H9 (cell line): Measurements from ENCODE around the gene C10orf143. TPM values are rescaled to one million over a fixed set of nuclear protein-coding genes. Genes with fewer than 3 reads are reported as not detected.

Source experiments
- DNase-seq: peaks from one replicate; pipeline ENCODE4 v3.0.0-alpha.2; 2017
- H2AFZ ChIP-seq: one replicate; pipeline ENCODE4 v1.6.1; 2013; ENCODE audit warnings: mild to moderate bottlenecking, low read length, control low read depth, moderate library complexity
- H2AK5ac ChIP-seq: 2 replicates; pipeline ENCODE4 v1.6.1; 2013; ENCODE audit warnings: low read length, control low read depth, mixed read lengths; ENCODE audit not compliant: insufficient read length
- H2BK120ac ChIP-seq: one replicate; pipeline ENCODE4 v1.6.1; 2013; ENCODE audit warnings: low read depth, mild to moderate bottlenecking, low read length, control low read depth, inconsistent platforms; ENCODE audit not compliant: poor library complexity, severe bottlenecking
- H2BK12ac ChIP-seq: 2 replicates; pipeline ENCODE4 v1.6.1; 2013; ENCODE audit warnings: low read length, control low read depth, mixed read lengths, low read depth; ENCODE audit not compliant: insufficient read length
- H2BK15ac ChIP-seq: 2 replicates; pipeline ENCODE4 v1.6.1; 2013; ENCODE audit warnings: low read depth, low read length, control low read depth
- H2BK20ac ChIP-seq: one replicate; pipeline ENCODE4 v1.6.1; 2013; ENCODE audit warnings: low read depth, mild to moderate bottlenecking, low read length, control low read depth, inconsistent platforms; ENCODE audit not compliant: poor library complexity, severe bottlenecking
- H2BK5ac ChIP-seq: 2 replicates; pipeline ENCODE4 v1.6.1; 2013; ENCODE audit warnings: low read length, control low read depth, mixed read lengths; ENCODE audit not compliant: insufficient read length
- H3K14ac ChIP-seq: 2 replicates; pipeline ENCODE4 v1.6.1; 2013; ENCODE audit warnings: low read length, control low read depth; ENCODE audit not compliant: insufficient read depth
- H3K18ac ChIP-seq: 2 replicates; pipeline ENCODE4 v1.6.1; 2013; ENCODE audit warnings: low read depth, mild to moderate bottlenecking, mixed read lengths, low read length, control low read depth; ENCODE audit not compliant: insufficient read length
- H3K23ac ChIP-seq: 2 replicates; pipeline ENCODE4 v1.6.1; 2013; ENCODE audit warnings: low read length, control low read depth, mixed read lengths, low read depth; ENCODE audit not compliant: insufficient read length
- H3K23me2 ChIP-seq: 2 replicates; pipeline ENCODE4 v1.6.1; 2013; ENCODE audit warnings: low read depth, mild to moderate bottlenecking, mixed read lengths, low read length, control low read depth; ENCODE audit not compliant: insufficient read length, poor library complexity, severe bottlenecking
- H3K27ac ChIP-seq: 2 replicates; pipeline ENCODE4 v1.5.1; 2013; ENCODE audit warnings: low read length, control low read depth, mixed read lengths, low read depth; ENCODE audit not compliant: insufficient read length
- H3K27me3 ChIP-seq: 2 replicates; pipeline ENCODE4 v1.6.1; 2013; ENCODE audit warnings: low read length, control low read depth, inconsistent platforms; ENCODE audit not compliant: insufficient read depth
- H3K4ac ChIP-seq: 2 replicates; pipeline ENCODE4 v1.6.1; 2013; ENCODE audit warnings: low read depth, mild to moderate bottlenecking, control low read depth, inconsistent platforms, low read length, moderate library complexity
- H3K4me1 ChIP-seq: 2 replicates; pipeline ENCODE4 v1.6.1; 2013; ENCODE audit warnings: low read length, control low read depth, inconsistent platforms; ENCODE audit not compliant: insufficient read depth
- H3K4me2 ChIP-seq: 2 replicates; pipeline ENCODE4 v1.6.1; 2013; ENCODE audit warnings: low read length, control low read depth, mixed read lengths; ENCODE audit not compliant: insufficient read length, insufficient read depth
- H3K56ac ChIP-seq: 2 replicates; pipeline ENCODE4 v1.6.1; 2013; ENCODE audit warnings: low read depth, mild to moderate bottlenecking, mixed read lengths, low read length, control low read depth; ENCODE audit not compliant: insufficient read length
- H3K79me1 ChIP-seq: 2 replicates; pipeline ENCODE4 v1.6.1; 2013; ENCODE audit warnings: low read depth, mild to moderate bottlenecking, moderate library complexity, low read length, control low read depth, inconsistent platforms; ENCODE audit not compliant: insufficient read depth, poor library complexity, severe bottlenecking
- H3K79me2 ChIP-seq: 2 replicates; pipeline ENCODE4 v1.6.1; 2013; ENCODE audit warnings: low read length, control low read depth, inconsistent platforms; ENCODE audit not compliant: insufficient read depth
- H3K9ac ChIP-seq: 2 replicates; pipeline ENCODE4 v1.6.1; 2013; ENCODE audit warnings: low read length, control low read depth, mixed read lengths; ENCODE audit not compliant: insufficient read length; ENCODE audit errors: extremely low read depth
- H3K9me3 ChIP-seq: one replicate; pipeline ENCODE4 v1.6.1; 2013; ENCODE audit warnings: low read depth, low read length, inconsistent platforms; ENCODE audit not compliant: control insufficient read depth
- H3T11ph ChIP-seq: one replicate; pipeline ENCODE4 v1.6.1; 2013; ENCODE audit warnings: mild to moderate bottlenecking, low read length, control low read depth, inconsistent platforms
- H4K20me1 ChIP-seq: one replicate; pipeline ENCODE4 v1.6.1; 2013; ENCODE audit not compliant: control insufficient read depth, insufficient read length, insufficient read depth
- H4K5ac ChIP-seq: 2 replicates; pipeline ENCODE4 v1.6.1; 2013; ENCODE audit warnings: low read depth, mild to moderate bottlenecking, mixed read lengths, low read length, control low read depth; ENCODE audit not compliant: insufficient read length
- H4K8ac ChIP-seq: replicated peaks from 2 replicates; pipeline ENCODE4 v1.6.1; 2013; ENCODE audit warnings: low read length, control low read depth, mixed read lengths, low read depth; ENCODE audit not compliant: insufficient read length
- H4K91ac ChIP-seq: 2 replicates; pipeline ENCODE4 v1.6.1; 2013; ENCODE audit warnings: low read depth, mild to moderate bottlenecking, moderate library complexity, mixed read lengths, low read length, control low read depth; ENCODE audit not compliant: insufficient read length
- H3K27ac Mint-ChIP-seq, 3 experiments: 2 replicates in 2 of 3; 3 replicates in 1 of 3; pipeline ENCODE4 v1.8.0; 2020 to 2021; ENCODE audit warnings: mixed read lengths in 3 of 3, mild to moderate bottlenecking in 1 of 3, moderate library complexity in 1 of 3
- H3K27me3 Mint-ChIP-seq: 2 replicates; pipeline ENCODE4 v1.8.0; 2021; ENCODE audit warnings: low read depth, mild to moderate bottlenecking, moderate library complexity, mixed read lengths
- H3K36me3 Mint-ChIP-seq, 3 experiments: 2 replicates in 2 of 3; 3 replicates in 1 of 3; pipeline ENCODE4 v1.8.0; 2020 to 2021; ENCODE audit warnings: low read depth in 3 of 3, mixed read lengths in 3 of 3; ENCODE audit not compliant: insufficient read depth in 1 of 3
- H3K4me1 Mint-ChIP-seq, 2 experiments: 2 replicates each; pipeline ENCODE4 v1.8.0; 2020; ENCODE audit warnings: mixed read lengths in 2 of 2
- H3K4me3 Mint-ChIP-seq, 2 experiments: 2 replicates in 1 of 2; 3 replicates in 1 of 2; pipeline ENCODE4 v1.8.0; 2020 to 2021; ENCODE audit warnings: mild to moderate bottlenecking in 2 of 2, mixed read lengths in 2 of 2, moderate library complexity in 1 of 2
- H3K9me3 Mint-ChIP-seq, 2 experiments: 2 replicates in 1 of 2; 3 replicates in 1 of 2; pipeline ENCODE4 v1.8.0; 2020; ENCODE audit warnings: mild to moderate bottlenecking in 2 of 2, mixed read lengths in 2 of 2, moderate library complexity in 1 of 2
- CTCF ChIP-seq: fragments of 200-600 bp; sonication (generic); conservative IDR thresholded peaks from 3 replicates; pipeline ENCODE4 v1.8.0; 2021; ENCODE audit warnings: antibody characterized with exemption, mild to moderate bottlenecking
- WGBS: extraction: QIAGEN DNeasy Blood & Tissue Kit; methylation state at CpG from one replicate; pipeline ENCODE4 v1.1.7; 2013; ENCODE audit warnings: missing lambda C conversion rate, low lambda C conversion rate, mixed read lengths; ENCODE audit not compliant: insufficient read length; ENCODE audit errors: extremely low coverage; 5-methylcytosine and 5-hydroxymethylcytosine counted together
- total RNA-seq: library from RNA; stranded (reverse); gene quantifications from 2 replicates; pipeline ENCODE4 v1.2.1, GENCODE V29; 2021

The C10orf143 gene
- total RNA-seq, 1 experiment from 2014 or later: 0.94 TPM

- H2BK12ac ChIP-seq: no peak overlapping the region
- WGBS: no CpG with 5 or more reads among the region's 17 CpGs
- no peak overlapping the region for H2AFZ ChIP-seq
- no peak overlapping the region for H3T11ph ChIP-seq
- Mint-ChIP-seq H3K4me1 (peaks cover 14 to 22% of the 10 kb centered on the region in 2 experiments), H3K4me3 (no peak overlapping the region), H3K36me3 (no peaks in the 10 kb centered on the region), H3K27ac (no peak overlapping the region), H3K9me3 (no peaks in the 10 kb centered on the region), H3K27me3 (peaks cover 19% of the 10 kb centered on the region)
- no peak overlapping the region for H4K8ac ChIP-seq
- no peak overlapping the region for H2BK20ac ChIP-seq
- H3K4me1 ChIP-seq: no peaks in the 10 kb centered on the region; the same call in 1 of the 2 replicates
- no peak overlapping the region for H3K9ac ChIP-seq
- no peaks in the 10 kb centered on the region for H3K79me1 ChIP-seq
- H3K27me3 ChIP-seq: no peaks in the 10 kb centered on the region
- peaks cover 2% of the 10 kb centered on the region for H4K20me1 ChIP-seq
- no peak overlapping the region for H2BK120ac ChIP-seq
- no peak overlapping the region for H3K27ac ChIP-seq
- H3K14ac ChIP-seq: no peak overlapping the region; the same call in 1 of the 2 replicates
- H3K9me3 ChIP-seq: no peaks in the 10 kb centered on the region
- DNase-seq: no peak
- no peaks in the 10 kb centered on the region for H3K79me2 ChIP-seq
- H3K23me2 ChIP-seq: no peaks in the 10 kb centered on the region
- no peak overlapping the region for H4K91ac ChIP-seq
- H3K4me2 ChIP-seq: no peak overlapping the region
- no peak for TF ChIP-seq CTCF
- no peak overlapping the region for H3K23ac ChIP-seq
- H3K18ac ChIP-seq: no peak overlapping the region
- H2AK5ac ChIP-seq: no peak overlapping the region
- H4K5ac ChIP-seq: no peak overlapping the region
- no peak overlapping the region for H2BK5ac ChIP-seq
- H3K56ac ChIP-seq: no peak overlapping the region
- no peak overlapping the region for H3K4ac ChIP-seq
- no peak overlapping the region for H2BK15ac ChIP-seq
Observed at GRCh38 chr10:130044067-130045061, 66.3 kb downstream of the C10orf143 start.
